Neural progenitor cell (in vitro differentiated cells): ENCODE results near the gene PRG2. TPM values are rescaled to one million over a fixed set of nuclear protein-coding genes. Genes with fewer than 3 reads are reported as not detected.

Experiments
- DNase-seq: peaks from one replicate; pipeline ENCODE4 v3.0.0-alpha.2; 2016; ENCODE audit warnings: low spot score
- H2AFZ ChIP-seq: fragments of 200-600 bp; sonication (generic); replicated peaks from 2 replicates; pipeline ENCODE4 v1.6.1; 2016; ENCODE audit warnings: antibody characterized with exemption
- H3F3A ChIP-seq: fragments of 200-600 bp; sonication (generic); 2 replicates; pipeline ENCODE4 v1.6.1; 2016; ENCODE audit warnings: antibody characterized with exemption, low read depth
- H3K27ac ChIP-seq: fragments of 200-600 bp; sonication (generic); 2 replicates; pipeline ENCODE4 v1.5.1; 2016; ENCODE audit warnings: mild to moderate bottlenecking
- H3K27me3 ChIP-seq: fragments of 200-600 bp; sonication (generic); 2 replicates; pipeline ENCODE4 v1.6.1; 2016; ENCODE audit warnings: mild to moderate bottlenecking, moderate library complexity
- H3K36me3 ChIP-seq: fragments of 200-600 bp; sonication (generic); 2 replicates; pipeline ENCODE4 v1.5.1; 2016
- H3K4me1 ChIP-seq: fragments of 200-600 bp; sonication (generic); 2 replicates; pipeline ENCODE4 v1.6.1; 2016; ENCODE audit warnings: mixed run types
- H3K4me2 ChIP-seq: fragments of 200-600 bp; sonication (generic); 2 replicates; pipeline ENCODE4 v1.6.1; 2016
- H3K4me3 ChIP-seq: fragments of 200-600 bp; sonication (generic); 2 replicates; pipeline ENCODE4 v1.5.1; 2016
- H3K79me2 ChIP-seq: fragments of 200-600 bp; sonication (generic); 2 replicates; pipeline ENCODE4 v1.6.1; 2016; ENCODE audit warnings: low read depth
- H3K9ac ChIP-seq: fragments of 200-600 bp; sonication (generic); 2 replicates; pipeline ENCODE4 v1.6.1; 2016
- H3K9me3 ChIP-seq: fragments of 200-600 bp; sonication (generic); 2 replicates; pipeline ENCODE4 v1.5.1; 2016; ENCODE audit warnings: low read depth
- H4K20me1 ChIP-seq: fragments of 200-600 bp; sonication (generic); 2 replicates; pipeline ENCODE4 v1.6.1; 2016; ENCODE audit warnings: low read depth
- H3K27ac Mint-ChIP-seq: 3 replicates; pipeline ENCODE4 v1.8.0; 2021; ENCODE audit warnings: mixed read lengths
- H3K27me3 Mint-ChIP-seq: 2 replicates; pipeline ENCODE4 v1.8.0; 2022; ENCODE audit warnings: low read depth, mild to moderate bottlenecking, inconsistent platforms, moderate library complexity, mixed read lengths; ENCODE audit not compliant: insufficient read depth
- H3K36me3 Mint-ChIP-seq: 3 replicates; pipeline ENCODE4 v1.8.0; 2021; ENCODE audit warnings: mixed read lengths
- H3K4me1 Mint-ChIP-seq: 3 replicates; pipeline ENCODE4 v1.8.0; 2021; ENCODE audit warnings: mixed read lengths
- H3K4me3 Mint-ChIP-seq: 3 replicates; pipeline ENCODE4 v1.8.0; 2021; ENCODE audit warnings: mild to moderate bottlenecking, moderate library complexity, mixed read lengths
- H3K9me3 Mint-ChIP-seq: 3 replicates; pipeline ENCODE4 v1.8.0; 2020; ENCODE audit warnings: mixed read lengths
- EZH2 ChIP-seq: fragments of 200-600 bp; sonication (generic); IDR thresholded peaks from 2 replicates; pipeline ENCODE4 v1.6.1; 2017; ENCODE audit warnings: antibody characterized with exemption, mild to moderate bottlenecking, moderate library complexity
- EZH2phosphoT487 ChIP-seq: fragments of 200-600 bp; sonication (generic); IDR thresholded peaks from 2 replicates; pipeline ENCODE4 v1.6.1; 2017; ENCODE audit warnings: antibody characterized with exemption
- total RNA-seq: library from RNA; depleted of rRNA; stranded (reverse); fragments of >200 nt; gene quantifications from 2 replicates; pipeline ENCODE4 v1.2.3, GENCODE V29; 2015; ENCODE audit warnings: low replicate concordance
- TF ChIP-seq, protein P1 (sequence below): fragments of 200-600 bp; sonication (generic); IDR thresholded peaks from 2 replicates; pipeline ENCODE4 v1.5.1; 2017; ENCODE audit warnings: antibody characterized with exemption, mild to moderate bottlenecking

Gene PRG2
- total RNA-seq, 1 donor from 2014 or later, result not detected

DNA sequence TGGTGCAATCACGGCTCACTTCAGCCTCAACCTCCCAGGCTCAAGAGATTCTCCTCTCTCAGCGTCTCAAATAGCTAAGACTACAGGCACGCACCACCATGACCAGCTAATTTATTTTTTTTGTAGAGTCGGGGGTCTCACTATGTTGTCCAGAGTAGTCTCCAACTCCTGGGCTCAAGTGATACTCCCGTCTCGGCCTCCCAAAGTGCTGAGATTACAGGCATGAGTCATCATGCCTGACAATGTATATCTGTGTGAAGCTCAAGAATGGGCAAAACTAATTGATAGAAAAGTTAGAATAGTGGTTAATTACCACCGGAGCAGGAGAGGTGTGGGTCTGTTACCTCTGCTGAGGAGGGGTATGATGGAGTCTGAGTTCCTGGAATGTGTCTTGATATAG is 45.6 kb upstream of the PRG2 start:
- H3K4me2 ChIP-seq, result no peak overlapping the region
- H3K9me3 ChIP-seq, result no peaks in the 10 kb centered on the region
- no peaks in the 10 kb centered on the region for H3F3A ChIP-seq
- no peak overlapping the region for H3K27ac ChIP-seq
- H3K4me3 ChIP-seq, result no peak overlapping the region
- no peaks in the 10 kb centered on the region for H4K20me1 ChIP-seq
- no peak overlapping the region for H2AFZ ChIP-seq
- no peaks in the 10 kb centered on the region for H3K4me1 ChIP-seq
- no peak overlapping the region for H3K9ac ChIP-seq
- H3K36me3 ChIP-seq, result no peaks in the 10 kb centered on the region
- DNase-seq, result no peak
- no peak overlapping the region for H3K4me3 Mint-ChIP-seq
- TF ChIP-seq, protein P1, sequence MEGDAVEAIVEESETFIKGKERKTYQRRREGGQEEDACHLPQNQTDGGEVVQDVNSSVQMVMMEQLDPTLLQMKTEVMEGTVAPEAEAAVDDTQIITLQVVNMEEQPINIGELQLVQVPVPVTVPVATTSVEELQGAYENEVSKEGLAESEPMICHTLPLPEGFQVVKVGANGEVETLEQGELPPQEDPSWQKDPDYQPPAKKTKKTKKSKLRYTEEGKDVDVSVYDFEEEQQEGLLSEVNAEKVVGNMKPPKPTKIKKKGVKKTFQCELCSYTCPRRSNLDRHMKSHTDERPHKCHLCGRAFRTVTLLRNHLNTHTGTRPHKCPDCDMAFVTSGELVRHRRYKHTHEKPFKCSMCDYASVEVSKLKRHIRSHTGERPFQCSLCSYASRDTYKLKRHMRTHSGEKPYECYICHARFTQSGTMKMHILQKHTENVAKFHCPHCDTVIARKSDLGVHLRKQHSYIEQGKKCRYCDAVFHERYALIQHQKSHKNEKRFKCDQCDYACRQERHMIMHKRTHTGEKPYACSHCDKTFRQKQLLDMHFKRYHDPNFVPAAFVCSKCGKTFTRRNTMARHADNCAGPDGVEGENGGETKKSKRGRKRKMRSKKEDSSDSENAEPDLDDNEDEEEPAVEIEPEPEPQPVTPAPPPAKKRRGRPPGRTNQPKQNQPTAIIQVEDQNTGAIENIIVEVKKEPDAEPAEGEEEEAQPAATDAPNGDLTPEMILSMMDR, result no peak
- TF ChIP-seq EZH2, result no peak
- H3K79me2 ChIP-seq, result no peaks in the 10 kb centered on the region
- H3K27me3 Mint-ChIP-seq, result peaks cover 5% of the 10 kb centered on the region
- H3K4me1 Mint-ChIP-seq, result peaks cover 5% of the 10 kb centered on the region
- H3K36me3 Mint-ChIP-seq, result no peaks in the 10 kb centered on the region
- no peak overlapping the region for H3K27ac Mint-ChIP-seq
- H3K9me3 Mint-ChIP-seq, result no peaks in the 10 kb centered on the region
- no peaks in the 10 kb centered on the region for H3K27me3 ChIP-seq

DNA sequence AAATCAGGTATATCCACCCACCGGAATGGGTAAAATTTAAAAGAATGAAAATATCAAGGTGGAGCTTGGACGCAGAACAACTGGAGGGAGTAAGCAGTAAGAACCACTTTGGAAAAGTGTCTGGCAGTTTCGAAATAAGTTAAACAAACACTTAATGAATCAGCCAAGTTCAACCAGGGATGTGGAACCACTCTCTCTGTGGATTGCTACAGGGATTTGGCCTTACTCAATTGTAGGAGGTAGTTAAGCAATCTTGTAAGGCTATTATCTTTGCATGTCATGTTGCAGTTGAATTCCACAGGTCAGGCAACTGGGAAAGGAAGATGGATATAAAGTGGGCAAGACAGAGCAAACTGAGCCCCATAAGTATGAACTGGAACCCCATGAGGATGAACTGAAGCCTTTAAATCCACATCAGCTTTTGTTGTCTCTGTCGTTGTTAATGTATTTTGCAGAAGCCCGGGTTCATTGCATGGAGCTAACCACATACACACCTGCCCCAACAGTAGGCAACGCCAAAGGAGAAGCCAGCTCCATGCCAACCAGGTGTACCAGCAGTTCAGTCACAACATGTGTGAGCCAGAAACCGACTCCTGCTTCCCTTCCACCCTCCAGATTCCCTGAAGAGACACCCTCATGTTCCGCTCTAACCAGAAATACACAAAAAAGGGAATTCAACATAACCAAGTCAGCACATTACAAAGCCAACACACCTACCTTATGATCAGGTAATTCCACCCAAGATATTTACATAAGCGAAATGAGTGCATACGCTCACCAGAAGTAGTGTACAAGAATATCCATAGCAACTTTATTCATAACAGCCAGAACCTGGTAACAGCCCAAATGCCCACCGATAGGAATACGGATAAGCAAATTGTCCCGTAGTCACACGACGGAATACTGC is 44.4 kb upstream of the PRG2 start:
- H4K20me1 ChIP-seq, result no peaks in the 10 kb centered on the region
- H3K4me1 Mint-ChIP-seq, result peaks cover 5% of the 10 kb centered on the region
- H3K79me2 ChIP-seq, result no peaks in the 10 kb centered on the region
- H3K27me3 ChIP-seq, result peaks cover 3% of the 10 kb centered on the region
- no peak for TF ChIP-seq EZH2
- no peak for TF ChIP-seq EZH2phosphoT487
- TF ChIP-seq, protein P1, result no peak
- H3K36me3 Mint-ChIP-seq, result no peaks in the 10 kb centered on the region
- H3F3A ChIP-seq, result no peaks in the 10 kb centered on the region
- no peaks in the 10 kb centered on the region for H3K36me3 ChIP-seq
- no peak for DNase-seq
- no peak overlapping the region for H3K27ac ChIP-seq
- no peaks in the 10 kb centered on the region for H3K9me3 ChIP-seq
- no peak overlapping the region for H3K9ac ChIP-seq
- no peak overlapping the region for H2AFZ ChIP-seq
- no peak overlapping the region for H3K4me3 Mint-ChIP-seq
- H3K4me1 ChIP-seq, result no peaks in the 10 kb centered on the region
- no peak overlapping the region for H3K4me2 ChIP-seq
- H3K27ac Mint-ChIP-seq, result no peak overlapping the region
- H3K9me3 Mint-ChIP-seq, result no peaks in the 10 kb centered on the region
- peaks cover 5% of the 10 kb centered on the region for H3K27me3 Mint-ChIP-seq
- no peak overlapping the region for H3K4me3 ChIP-seq

DNA sequence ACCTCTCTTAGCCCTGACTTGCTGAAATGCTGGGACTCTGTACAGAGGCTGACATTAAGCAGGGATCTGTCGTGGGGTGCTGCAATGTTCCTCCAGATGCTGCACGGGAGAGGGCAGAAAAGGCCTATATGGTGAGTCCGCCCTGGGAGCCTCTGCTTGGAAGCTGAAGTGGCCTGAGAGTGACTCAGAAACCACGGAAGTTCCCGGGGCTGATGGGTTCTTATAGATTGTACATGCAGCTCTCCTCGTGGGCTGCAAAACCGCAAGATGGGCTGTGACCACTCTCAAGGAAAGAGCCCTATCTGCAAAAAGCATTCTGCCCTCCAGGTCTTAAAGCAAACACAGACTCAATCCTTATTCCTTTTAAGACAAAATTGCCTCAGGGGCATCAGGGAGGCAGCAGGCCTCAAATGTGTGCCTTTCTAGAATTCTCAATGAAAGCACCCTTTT is 42.3 kb upstream of the PRG2 start:
- H3K9me3 ChIP-seq, result no peaks in the 10 kb centered on the region
- H3K9ac ChIP-seq, result no peak overlapping the region
- H3K4me2 ChIP-seq, result no peak overlapping the region
- H2AFZ ChIP-seq, result no peak overlapping the region
- Mint-ChIP-seq H3K27ac (no peak overlapping the region), H3K4me3 (no peak overlapping the region), H3K9me3 (no peaks in the 10 kb centered on the region), H3K27me3 (peaks cover 6% of the 10 kb centered on the region), H3K36me3 (no peaks in the 10 kb centered on the region), H3K4me1 (peaks cover 8% of the 10 kb centered on the region)
- H3F3A ChIP-seq, result no peaks in the 10 kb centered on the region
- DNase-seq, result no peak
- no peaks in the 10 kb centered on the region for H3K79me2 ChIP-seq
- TF ChIP-seq EZH2phosphoT487, result no peak
- no peak overlapping the region for H3K4me3 ChIP-seq
- H3K27ac ChIP-seq, result no peak overlapping the region
- H4K20me1 ChIP-seq, result no peaks in the 10 kb centered on the region
- no peaks in the 10 kb centered on the region for H3K4me1 ChIP-seq
- H3K36me3 ChIP-seq, result no peaks in the 10 kb centered on the region
- H3K27me3 ChIP-seq, result peaks cover 24% of the 10 kb centered on the region

DNA sequence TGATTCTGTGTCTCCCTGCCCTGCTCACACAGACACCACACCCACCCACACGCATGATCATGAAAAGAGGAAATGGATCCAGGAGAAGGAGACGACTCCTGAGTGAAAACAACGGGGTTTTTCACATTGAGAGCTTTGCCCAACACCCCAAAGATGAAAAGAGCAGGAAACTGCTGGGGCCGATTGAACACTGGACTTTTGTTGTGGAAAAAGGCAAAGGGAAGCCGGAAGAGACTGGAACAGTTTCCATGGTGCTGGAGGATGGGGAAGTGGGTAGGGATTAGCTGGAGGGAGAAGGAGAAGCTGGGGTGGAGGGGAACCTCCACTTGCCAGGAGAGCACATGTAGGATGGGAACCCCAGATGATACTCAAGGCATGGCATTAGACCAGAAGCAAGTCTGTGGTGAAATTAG is 41.7 kb upstream of the PRG2 start:
- no peak overlapping the region for H3K4me3 Mint-ChIP-seq
- Histone ChIP-seq H3K4me2 (no peak overlapping the region), H3K79me2 (no peaks in the 10 kb centered on the region), H3K27me3 (peaks cover 29% of the 10 kb centered on the region), H3K36me3 (no peaks in the 10 kb centered on the region), H2AFZ (no peak overlapping the region), H3K9me3 (no peaks in the 10 kb centered on the region), H3F3A (no peaks in the 10 kb centered on the region), H3K4me3 (no peak overlapping the region), H3K27ac (no peak overlapping the region), H3K9ac (no peak overlapping the region), H3K4me1 (no peaks in the 10 kb centered on the region), H4K20me1 (no peaks in the 10 kb centered on the region)
- no peaks in the 10 kb centered on the region for H3K9me3 Mint-ChIP-seq
- TF ChIP-seq EZH2phosphoT487, result no peak
- TF ChIP-seq, protein P1, result no peak
- TF ChIP-seq EZH2, result no peak
- no peaks in the 10 kb centered on the region for H3K36me3 Mint-ChIP-seq
- H3K27ac Mint-ChIP-seq, result peak overlapping the region; percentile 3
- no peak for DNase-seq
- peaks cover 14% of the 10 kb centered on the region for H3K4me1 Mint-ChIP-seq
- peaks cover 3% of the 10 kb centered on the region for H3K27me3 Mint-ChIP-seq
